Parathyroid adenoma (tissue), 2 donors: ENCODE data around the gene PRR14L.
A peak's percentile ranks its signal among the peaks of the same experiment; 100 is the strongest.

Source experiments
- H2AFZ ChIP-seq: fragments of 300-600 bp; sonication (generic); one replicate; pipeline ENCODE4 v1.7.0; 2017; ENCODE audit warnings: antibody characterized with exemption, mild to moderate bottlenecking
- H3K27ac ChIP-seq: fragments of 300-600 bp; sonication (generic); one replicate; pipeline ENCODE4 v1.7.0; 2017
- H3K27me3 ChIP-seq: fragments of 300-600 bp; sonication (generic); one replicate; pipeline ENCODE4 v1.7.0; 2017; ENCODE audit warnings: low read length; ENCODE audit not compliant: control insufficient read depth, insufficient read depth
- H3K36me3 ChIP-seq: fragments of 300-600 bp; sonication (generic); one replicate; pipeline ENCODE4 v1.7.0; 2017; ENCODE audit warnings: low read length; ENCODE audit not compliant: control insufficient read depth, insufficient read depth
- H3K4me1 ChIP-seq: fragments of 300-600 bp; sonication (generic); one replicate; pipeline ENCODE4 v1.7.0; 2017; ENCODE audit warnings: control low read depth
- H3K4me2 ChIP-seq: fragments of 300-600 bp; sonication (generic); one replicate; pipeline ENCODE4 v1.7.0; 2017; ENCODE audit warnings: low read length
- H3K4me3 ChIP-seq: fragments of 300-600 bp; sonication (generic); one replicate; pipeline ENCODE4 v1.7.0; 2017; ENCODE audit warnings: low read depth, low read length
- H3K79me2 ChIP-seq: fragments of 300-600 bp; sonication (generic); one replicate; pipeline ENCODE4 v1.7.0; 2017; ENCODE audit warnings: control low read depth
- H3K9ac ChIP-seq: fragments of 300-600 bp; sonication (generic); one replicate; pipeline ENCODE4 v1.7.0; 2017; ENCODE audit warnings: mild to moderate bottlenecking
- H3K9me3 ChIP-seq: fragments of 300-600 bp; sonication (generic); one replicate; pipeline ENCODE4 v1.7.0; 2017; ENCODE audit warnings: low read length; ENCODE audit not compliant: control insufficient read depth
- CTCF ChIP-seq: fragments of 300-600 bp; sonication (generic); IDR thresholded peaks from one replicate; pipeline ENCODE4 v1.7.0; 2017; ENCODE audit warnings: antibody characterized with exemption, mild to moderate bottlenecking
- donor health status: primary hyperparathyroidism.

PRR14L gene

GRCh38 chr22:31653944-31654343 lies 96.0 kb downstream of the PRR14L start:
- Histone ChIP-seq H3K27ac (no peak overlapping the region), H3K4me1 (peaks cover 6% of the 10 kb centered on the region), H3K4me3 (no peak overlapping the region), H3K27me3 (no peaks in the 10 kb centered on the region), H2AFZ (no peak overlapping the region), H3K36me3 (no peaks in the 10 kb centered on the region), H3K9ac (no peak overlapping the region), H3K9me3 (no peaks in the 10 kb centered on the region), H3K79me2 (peaks cover 27% of the 10 kb centered on the region), H3K4me2 (peak overlapping the region; percentile 50)
- no peak for TF ChIP-seq CTCF

GRCh38 chr22:31652911-31653684 lies 96.8 kb downstream of the PRR14L start:
- H3K27me3 ChIP-seq: no peaks in the 10 kb centered on the region
- no peaks in the 10 kb centered on the region for H3K36me3 ChIP-seq
- H3K27ac ChIP-seq: no peak overlapping the region
- no peaks in the 10 kb centered on the region for H3K9me3 ChIP-seq
- peaks cover 23% of the 10 kb centered on the region for H3K79me2 ChIP-seq
- no peak for TF ChIP-seq CTCF
- peaks cover 6% of the 10 kb centered on the region for H3K4me1 ChIP-seq
- H2AFZ ChIP-seq: no peak overlapping the region
- no peak overlapping the region for H3K9ac ChIP-seq
- no peak overlapping the region for H3K4me3 ChIP-seq
- peak overlapping the region; percentile 17 for H3K4me2 ChIP-seq

GRCh38 chr22:31652088-31652487 lies 97.8 kb downstream of the PRR14L start:
- Histone ChIP-seq H3K9me3 (no peaks in the 10 kb centered on the region), H3K4me3 (no peak overlapping the region), H3K4me2 (no peak overlapping the region), H3K27me3 (no peaks in the 10 kb centered on the region), H3K36me3 (no peaks in the 10 kb centered on the region), H3K4me1 (peaks cover 6% of the 10 kb centered on the region), H3K27ac (no peak overlapping the region), H3K79me2 (peaks cover 19% of the 10 kb centered on the region), H3K9ac (no peak overlapping the region), H2AFZ (no peak overlapping the region)
- TF ChIP-seq CTCF: no peak

- H3K4me3 ChIP-seq: no peak overlapping the region
- H3K27me3 ChIP-seq: no peaks in the 10 kb centered on the region
- no peak for TF ChIP-seq CTCF
- no peak overlapping the region for H3K9ac ChIP-seq
- H3K79me2 ChIP-seq: peaks cover 16% of the 10 kb centered on the region
- H3K36me3 ChIP-seq: no peaks in the 10 kb centered on the region
- no peak overlapping the region for H3K27ac ChIP-seq
- H3K4me2 ChIP-seq: no peak overlapping the region
- H2AFZ ChIP-seq: no peak overlapping the region
- peaks cover 6% of the 10 kb centered on the region for H3K4me1 ChIP-seq
- no peaks in the 10 kb centered on the region for H3K9me3 ChIP-seq
Measured at GRCh38 chr22:31651664-31652063, 98.3 kb downstream of the PRR14L start.

GRCh38 chr22:31650391-31650790 lies 99.5 kb downstream of the PRR14L start:
- Histone ChIP-seq H3K4me3 (no peak overlapping the region), H3K36me3 (no peaks in the 10 kb centered on the region), H3K27ac (no peak overlapping the region), H3K4me1 (peaks cover 6% of the 10 kb centered on the region), H3K27me3 (no peaks in the 10 kb centered on the region), H3K4me2 (peak overlapping the region; percentile 45), H3K9ac (no peak overlapping the region), H3K9me3 (no peaks in the 10 kb centered on the region), H2AFZ (no peak overlapping the region), H3K79me2 (peaks cover 10% of the 10 kb centered on the region)
- no peak for TF ChIP-seq CTCF
